Activated CD4-positive, alpha-beta T cell treated with anti-CD3 and anti-CD28 coated beads, Interleukin-2, Interleukin-6, amounts not matched to agents 100 ng/mL and 50 ng/mL, durations not matched to agents 16 hours and 8 hours (primary cell): ENCODE data around the gene NSDHL.

ENCODE experiments used
- DNase-seq: peaks from one replicate; pipeline ENCODE4 v3.0.0-alpha.2; 2020

The NSDHL gene

DNA sequence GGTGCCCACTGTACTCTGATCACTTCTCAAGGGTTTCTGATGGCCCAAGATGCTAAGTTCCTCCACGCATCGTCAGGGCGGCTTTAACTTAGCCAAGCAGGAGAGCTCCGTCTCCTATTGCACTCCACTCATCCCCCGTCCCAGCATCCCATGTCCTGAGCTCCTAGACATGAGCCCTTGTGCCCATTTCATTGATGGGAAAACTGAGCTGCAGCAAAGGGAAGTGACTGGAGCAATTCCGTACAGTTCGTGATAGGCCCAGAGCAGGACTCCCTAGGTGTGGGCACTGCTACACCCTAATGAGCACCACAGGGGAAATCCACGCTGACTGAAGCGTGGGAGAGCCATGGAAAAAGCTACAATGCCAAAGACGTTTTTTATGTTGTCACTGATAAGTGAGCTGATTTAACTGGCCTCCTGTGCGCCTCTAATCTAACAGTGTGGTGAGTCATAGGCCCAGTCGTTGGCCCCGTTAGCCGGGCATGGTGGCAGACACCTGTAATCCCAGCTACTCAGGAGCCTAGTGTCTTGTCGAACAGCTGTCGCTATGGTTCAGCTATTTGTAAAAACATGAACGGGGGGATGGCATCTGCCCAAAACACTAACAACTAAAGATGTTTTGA, 14.9 kb downstream of the NSDHL start:
- DNase-seq: no peak

- no peak for DNase-seq
These were observed 16.4 kb downstream of the NSDHL start for GRCh38 chrX:152847281-152847680.

GRCh38 chrX:152850465-152850864, 19.6 kb downstream of the NSDHL start:
- no peak for DNase-seq

DNA sequence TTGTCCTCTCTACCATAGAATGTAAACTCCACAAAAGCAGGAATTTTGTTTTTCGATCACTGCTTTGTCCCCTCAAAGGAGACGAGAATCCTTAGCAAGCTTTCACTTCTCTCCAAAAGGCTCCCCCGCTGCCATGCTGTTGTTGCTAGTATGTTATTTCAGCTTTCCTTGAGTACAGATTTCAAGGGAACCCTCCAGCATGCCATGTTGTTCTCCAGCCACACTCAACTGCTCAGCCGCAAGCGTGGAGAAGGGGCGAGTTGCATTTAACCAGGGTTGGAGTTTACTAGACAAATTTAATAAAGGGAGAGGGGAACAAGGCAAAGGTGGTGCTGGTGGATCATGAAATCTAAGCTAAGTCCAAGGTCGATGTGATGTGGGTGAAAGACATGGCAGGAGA, 23.1 kb downstream of the NSDHL start:
- DNase-seq: no peak

GRCh38 chrX:152861116-152861515, 30.3 kb downstream of the NSDHL start:
- no peak for DNase-seq

GRCh38 chrX:152861826-152862225, 31.0 kb downstream of the NSDHL start:
- DNase-seq: no peak

GRCh38 chrX:152865232-152865920, 34.5 kb downstream of the NSDHL start:
- DNase-seq: no peak

- no peak for DNase-seq
These were observed 35.5 kb downstream of the NSDHL start for GRCh38 chrX:152866386-152866785.

GRCh38 chrX:152869972-152870371, 39.1 kb downstream of the NSDHL start:
- no peak for DNase-seq

DNA sequence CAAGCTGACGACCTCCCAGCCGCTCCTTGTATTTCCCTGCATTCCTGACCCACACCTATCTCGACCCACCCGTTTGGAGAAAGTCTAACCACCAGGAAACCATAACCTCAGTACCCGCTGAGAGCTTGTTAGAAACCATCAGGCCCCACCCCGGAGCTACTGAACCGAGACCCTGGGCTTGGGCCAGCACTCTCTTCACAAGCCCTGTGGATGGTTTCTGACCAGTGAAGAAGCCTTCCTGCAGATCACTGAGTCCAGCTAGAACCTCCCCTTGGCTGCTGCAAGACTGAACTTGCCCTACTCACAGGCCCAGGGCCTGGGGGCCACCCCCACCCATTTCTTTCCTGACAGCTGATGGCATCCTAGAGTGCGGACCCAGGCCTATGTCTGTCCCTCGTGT, 40.4 kb downstream of the NSDHL start:
- DNase-seq: no peak

- DNase-seq: no peak
These were observed 41.7 kb downstream of the NSDHL start for GRCh38 chrX:152872522-152872921.

DNA sequence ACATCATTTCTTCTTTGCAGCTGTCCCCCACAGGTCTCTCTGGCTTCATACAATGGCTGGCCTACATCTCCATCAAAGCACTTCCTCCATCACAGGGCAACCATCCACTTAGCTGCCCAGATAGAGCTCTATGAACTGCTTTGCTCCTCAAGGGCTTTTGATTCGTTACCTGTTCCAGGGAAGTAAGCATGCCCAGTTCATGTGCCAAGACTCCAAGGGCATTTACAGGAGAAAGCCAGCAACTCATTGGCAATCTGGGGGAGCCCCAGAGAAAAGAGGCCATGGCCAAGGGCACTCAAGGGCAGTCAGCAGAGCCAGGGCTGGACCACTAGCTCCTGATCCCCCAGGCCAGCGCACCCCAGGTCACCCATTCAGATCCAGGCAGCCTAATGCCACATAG, 42.5 kb downstream of the NSDHL start:
- DNase-seq: no peak

- no peak for DNase-seq
These were observed 46.3 kb downstream of the NSDHL start for GRCh38 chrX:152876931-152877840.

GRCh38 chrX:152878976-152879755, 48.3 kb downstream of the NSDHL start:
- no peak for DNase-seq

DNA sequence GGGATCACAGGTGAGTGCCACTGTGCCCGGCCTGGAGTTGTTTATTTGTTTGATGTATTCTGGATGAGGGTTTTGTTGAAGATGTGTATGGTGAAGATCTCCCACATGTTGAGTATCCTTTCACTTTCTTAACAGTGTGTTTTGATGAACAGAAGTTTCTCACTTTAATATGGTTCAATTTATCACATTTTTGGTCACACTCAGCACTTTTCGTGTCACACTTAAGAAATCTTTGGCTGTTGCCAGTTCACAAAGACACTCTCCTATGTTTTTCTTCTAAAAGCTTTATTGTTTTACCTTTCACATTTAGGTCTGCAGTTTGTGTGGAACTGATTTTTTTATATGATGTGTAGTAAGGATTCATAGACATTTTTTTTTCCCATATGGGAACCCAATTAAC, 50.4 kb downstream of the NSDHL start:
- DNase-seq: no peak

GRCh38 chrX:152884171-152884570, 53.3 kb downstream of the NSDHL start:
- no peak for DNase-seq

GRCh38 chrX:152886716-152887115, 55.9 kb downstream of the NSDHL start:
- DNase-seq: no peak

DNA sequence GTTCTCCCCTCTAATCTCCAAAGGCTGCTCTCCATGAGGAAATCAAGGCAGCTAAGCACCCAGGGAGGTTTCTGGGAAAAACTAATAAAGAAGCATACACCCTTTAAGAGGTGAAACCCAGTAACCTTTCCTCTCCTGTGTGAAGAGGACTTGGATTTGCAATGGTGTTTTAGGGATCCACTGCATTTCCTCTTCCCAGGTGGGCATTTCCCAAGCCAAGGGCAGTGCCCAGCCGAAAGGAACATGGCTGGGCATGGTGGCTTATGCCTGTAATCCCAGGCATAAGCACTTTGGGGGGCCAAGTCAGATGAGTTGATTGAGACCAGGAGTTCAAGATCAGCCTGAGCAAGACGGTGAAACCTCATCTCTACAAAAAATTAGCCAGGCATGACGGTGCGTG, 61.6 kb downstream of the NSDHL start:
- DNase-seq: no peak

- no peak for DNase-seq
These were observed 62.4 kb downstream of the NSDHL start for GRCh38 chrX:152892999-152893891.

GRCh38 chrX:152893980-152894610, 63.2 kb downstream of the NSDHL start:
- no peak for DNase-seq

DNA sequence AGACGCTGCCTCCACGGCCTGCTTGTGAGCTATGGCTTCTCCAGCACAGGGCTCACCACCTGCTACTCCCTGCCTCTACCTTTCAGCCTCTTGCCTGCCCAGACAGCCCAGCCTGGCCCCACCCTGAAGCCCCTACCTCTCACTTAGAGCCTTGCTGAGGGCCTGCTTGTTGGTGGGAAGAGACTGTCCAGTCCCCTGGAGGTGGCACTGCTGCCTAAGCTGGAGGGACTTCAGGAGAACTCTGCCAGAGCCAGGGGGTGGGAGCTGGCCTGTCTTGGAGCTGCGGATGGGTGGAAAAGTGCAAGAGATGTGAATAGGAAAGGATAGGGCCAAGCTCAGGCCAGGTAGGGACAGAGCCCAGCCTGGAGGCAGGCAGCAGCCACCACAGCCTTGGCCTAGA, 64.3 kb downstream of the NSDHL start:
- no peak for DNase-seq
